Peyer's patch (tissue), 4 donors: ENCODE data around the gene SEMA5B. TPM values are rescaled to one million over a fixed set of nuclear protein-coding genes. Genes with fewer than 3 reads are reported as not detected.

ENCODE experiments used
- DNase-seq, 3 donors: peaks; one replicate each; pipeline ENCODE4 v3.0.0-alpha.2; 2017 to 2019
- H3K27ac ChIP-seq, 4 donors: fragments of 200-600 bp; sonication (generic); one replicate each; pipeline ENCODE4 v1.5.1; 2016 to 2019
- H3K27me3 ChIP-seq, 2 donors: fragments of 200-600 bp; sonication (generic); one replicate each; pipeline ENCODE4 v1.5.1; 2019
- H3K36me3 ChIP-seq, 3 donors: fragments of 200-600 bp; sonication (generic); one replicate each; pipeline ENCODE4 v1.5.1; 2016 to 2019
- H3K4me1 ChIP-seq, 4 donors: fragments of 200-600 bp; sonication (generic); one replicate each; pipeline ENCODE4 v1.5.1; 2016 to 2019
- H3K4me3 ChIP-seq, 4 donors: fragments of 200-600 bp; sonication (generic); 1 replicate in 3 of 4; 2 replicates in 1 of 4; pipeline ENCODE4 v1.5.1; 2016 to 2019; ENCODE audit warnings: mild to moderate bottlenecking in 1 of 4
- H3K9me3 ChIP-seq, 4 donors: fragments of 200-600 bp; sonication (generic); one replicate each; pipeline ENCODE4 v1.5.1; 2016 to 2019; ENCODE audit warnings: mild to moderate bottlenecking in 1 of 4
- POLR2A ChIP-seq, 2 donors: fragments of 450-650 bp; IDR thresholded peaks; one replicate each; pipeline ENCODE4 v1.5.1; 2017; ENCODE audit warnings: antibody characterized with exemption in 2 of 2, mild to moderate bottlenecking in 2 of 2, moderate library complexity in 2 of 2
- total RNA-seq, 4 donors: library from RNA; depleted of rRNA; stranded (reverse); fragments of >200 nt; gene quantifications; one replicate each; pipeline ENCODE4 v1.1.0, GENCODE V29; 2016
- TF ChIP-seq, protein P1 (sequence below), 6 experiments: fragments of 450-650 bp in 4 of 6; fragments of 200-600 bp in 2 of 6; sonication (generic) in 1 of 6; IDR thresholded peaks; one replicate each; pipeline ENCODE4 v1.5.1; 2017 to 2019; ENCODE audit warnings: antibody characterized with exemption in 6 of 6, mild to moderate bottlenecking in 3 of 6, moderate library complexity in 1 of 6

The SEMA5B gene
- total RNA-seq, 4 donors from 2014 or later = 0.54 to 6.8 (median 2.5) TPM; not detected in 1

DNA sequence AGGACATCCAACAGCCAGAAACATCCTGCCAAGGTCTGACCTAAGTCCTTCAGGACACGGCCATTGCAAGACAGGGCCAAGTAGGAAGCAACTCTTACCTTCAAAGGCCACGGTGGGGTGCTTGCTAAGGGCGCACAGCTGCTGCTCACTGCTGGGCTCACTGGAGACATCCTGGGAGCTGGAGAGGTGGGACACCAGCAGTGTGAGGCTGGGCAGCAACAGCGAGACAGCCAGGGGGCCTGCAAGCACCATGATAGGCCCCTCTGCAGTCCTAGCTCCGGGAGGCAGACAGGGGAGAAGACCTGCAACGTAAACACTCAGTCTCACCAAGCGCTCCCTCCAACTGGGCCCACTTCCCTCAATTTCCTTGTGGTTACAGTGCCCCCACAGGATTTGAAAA, 79.2 kb downstream of the SEMA5B start:
- Histone ChIP-seq H3K27me3 (no peaks in the 10 kb centered on the region), H3K9me3 (no peaks in the 10 kb centered on the region), H3K4me3 (no peak overlapping the region), H3K36me3 (no peaks in the 10 kb centered on the region), H3K4me1 (no peaks in the 10 kb centered on the region), H3K27ac (no peak overlapping the region)
- TF ChIP-seq, protein P1, sequence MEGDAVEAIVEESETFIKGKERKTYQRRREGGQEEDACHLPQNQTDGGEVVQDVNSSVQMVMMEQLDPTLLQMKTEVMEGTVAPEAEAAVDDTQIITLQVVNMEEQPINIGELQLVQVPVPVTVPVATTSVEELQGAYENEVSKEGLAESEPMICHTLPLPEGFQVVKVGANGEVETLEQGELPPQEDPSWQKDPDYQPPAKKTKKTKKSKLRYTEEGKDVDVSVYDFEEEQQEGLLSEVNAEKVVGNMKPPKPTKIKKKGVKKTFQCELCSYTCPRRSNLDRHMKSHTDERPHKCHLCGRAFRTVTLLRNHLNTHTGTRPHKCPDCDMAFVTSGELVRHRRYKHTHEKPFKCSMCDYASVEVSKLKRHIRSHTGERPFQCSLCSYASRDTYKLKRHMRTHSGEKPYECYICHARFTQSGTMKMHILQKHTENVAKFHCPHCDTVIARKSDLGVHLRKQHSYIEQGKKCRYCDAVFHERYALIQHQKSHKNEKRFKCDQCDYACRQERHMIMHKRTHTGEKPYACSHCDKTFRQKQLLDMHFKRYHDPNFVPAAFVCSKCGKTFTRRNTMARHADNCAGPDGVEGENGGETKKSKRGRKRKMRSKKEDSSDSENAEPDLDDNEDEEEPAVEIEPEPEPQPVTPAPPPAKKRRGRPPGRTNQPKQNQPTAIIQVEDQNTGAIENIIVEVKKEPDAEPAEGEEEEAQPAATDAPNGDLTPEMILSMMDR (IDR thresholded peaks at IDR 0.05) = no peak
- TF ChIP-seq POLR2A (IDR thresholded peaks at IDR 0.05) = no peak
- DNase-seq = no peak

DNA sequence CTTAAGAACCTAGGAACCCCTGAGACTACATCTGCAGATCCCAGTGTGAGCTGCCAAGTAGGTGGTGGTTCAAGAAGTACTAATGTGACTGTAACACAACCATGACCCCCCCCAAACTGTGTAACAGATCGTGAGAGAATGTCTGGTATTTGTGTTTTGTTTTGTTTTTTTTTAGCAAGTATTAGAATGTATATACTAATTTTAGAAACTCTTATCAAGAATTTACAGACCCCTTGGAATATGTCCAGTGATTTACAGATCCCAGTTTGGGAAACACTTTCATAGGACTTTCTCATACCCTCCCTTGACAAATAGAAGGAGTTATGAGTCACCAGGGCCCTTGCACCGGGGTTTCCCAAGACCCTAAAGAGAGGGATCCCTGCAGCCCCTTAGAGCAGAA, 79.8 kb downstream of the SEMA5B start:
- no peak overlapping the region for H3K27ac ChIP-seq
- H3K27me3 ChIP-seq = no peaks in the 10 kb centered on the region
- TF ChIP-seq, protein P1 (IDR thresholded peaks at IDR 0.05) = no peak
- no peak for TF ChIP-seq POLR2A (IDR thresholded peaks at IDR 0.05)
- no peak for DNase-seq
- peaks cover 0 to 3% (median 0%) of the 10 kb centered on the region in 4 donors for H3K4me1 ChIP-seq
- H3K4me3 ChIP-seq = no peak overlapping the region
- no peaks in the 10 kb centered on the region for H3K36me3 ChIP-seq
- no peaks in the 10 kb centered on the region for H3K9me3 ChIP-seq

DNA sequence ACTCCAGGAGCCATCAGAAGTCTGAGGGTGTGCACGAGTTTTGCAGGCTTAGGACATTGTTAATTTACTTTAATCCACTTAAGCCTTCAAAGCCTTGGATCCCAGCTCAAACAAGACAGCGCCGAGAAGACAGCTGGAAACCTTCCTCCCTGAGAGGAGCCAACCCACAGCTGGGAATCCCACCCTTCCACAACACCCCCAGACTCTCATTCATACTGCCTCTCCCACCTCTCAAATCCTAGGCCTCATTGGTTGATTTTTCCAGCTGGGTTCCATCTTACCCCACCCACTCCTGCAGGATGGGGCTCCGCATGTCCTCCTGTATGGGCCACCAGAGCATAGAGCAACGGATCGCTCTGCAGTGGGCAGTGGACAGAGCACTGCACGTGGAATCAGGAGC, 80.4 kb downstream of the SEMA5B start:
- no peak for DNase-seq
- Histone ChIP-seq H3K36me3 (no peaks in the 10 kb centered on the region), H3K9me3 (no peaks in the 10 kb centered on the region), H3K27ac (no peak overlapping the region), H3K27me3 (no peaks in the 10 kb centered on the region), H3K4me3 (no peak overlapping the region), H3K4me1 (peaks cover 0 to 4% (median 0%) of the 10 kb centered on the region in 4 donors)
- TF ChIP-seq POLR2A (IDR thresholded peaks at IDR 0.05) = no peak
- TF ChIP-seq, protein P1 (IDR thresholded peaks at IDR 0.05) = no peak

DNA sequence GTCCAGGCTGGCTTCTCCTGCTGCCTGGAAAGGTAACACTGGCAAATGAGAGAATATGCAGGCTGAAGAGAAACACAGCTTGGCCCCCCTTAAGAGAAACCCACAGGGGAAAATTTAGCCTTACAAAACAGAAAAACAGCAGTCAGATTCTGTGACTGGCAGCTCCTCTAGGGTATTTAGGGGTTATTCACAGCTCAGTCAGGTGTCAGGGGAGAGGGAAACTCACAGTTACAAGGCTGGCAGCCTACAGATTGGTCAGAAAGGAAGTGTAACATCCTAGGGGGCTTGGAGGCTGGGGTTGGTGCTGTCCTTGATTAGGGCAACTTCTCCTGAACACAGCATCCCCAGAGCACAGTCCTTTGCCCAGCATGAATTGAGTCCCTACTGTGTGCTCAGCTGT, 81.4 kb downstream of the SEMA5B start:
- Histone ChIP-seq H3K9me3 (no peaks in the 10 kb centered on the region), H3K4me1 (peaks cover 0 to 5% (median 0%) of the 10 kb centered on the region in 4 donors), H3K36me3 (no peaks in the 10 kb centered on the region), H3K27ac (no peak overlapping the region), H3K27me3 (no peaks in the 10 kb centered on the region), H3K4me3 (no peak overlapping the region)
- TF ChIP-seq, protein P1 (IDR thresholded peaks at IDR 0.05) = no peak
- no peak for TF ChIP-seq POLR2A (IDR thresholded peaks at IDR 0.05)
- DNase-seq = no peak

DNA sequence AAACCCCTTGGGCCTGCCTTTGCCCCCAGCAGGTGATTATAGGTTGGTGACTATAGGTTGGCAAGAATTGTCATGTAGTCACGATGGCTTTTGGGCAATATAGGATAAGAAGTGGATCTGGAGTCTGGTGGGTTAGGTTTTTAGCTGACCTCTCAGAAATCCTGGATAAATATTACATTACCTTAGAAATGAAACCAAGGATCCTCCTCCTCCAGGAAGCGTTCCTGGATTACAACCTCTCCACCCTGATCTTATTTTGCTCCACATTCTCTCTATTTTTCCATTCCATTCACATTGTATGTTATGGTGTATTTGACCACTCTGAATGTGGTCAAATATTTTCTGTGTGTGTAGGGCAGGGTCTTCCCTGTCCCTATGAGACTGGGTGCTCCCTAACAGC, 82.3 kb downstream of the SEMA5B start:
- DNase-seq = no peak
- Histone ChIP-seq H3K36me3 (no peaks in the 10 kb centered on the region), H3K4me1 (peaks cover 0 to 9% (median 0%) of the 10 kb centered on the region in 4 donors), H3K27me3 (no peaks in the 10 kb centered on the region), H3K27ac (no peak overlapping the region), H3K4me3 (no peak overlapping the region), H3K9me3 (no peaks in the 10 kb centered on the region)
- TF ChIP-seq POLR2A (IDR thresholded peaks at IDR 0.05) = no peak
- TF ChIP-seq, protein P1 (IDR thresholded peaks at IDR 0.05) = no peak

DNA sequence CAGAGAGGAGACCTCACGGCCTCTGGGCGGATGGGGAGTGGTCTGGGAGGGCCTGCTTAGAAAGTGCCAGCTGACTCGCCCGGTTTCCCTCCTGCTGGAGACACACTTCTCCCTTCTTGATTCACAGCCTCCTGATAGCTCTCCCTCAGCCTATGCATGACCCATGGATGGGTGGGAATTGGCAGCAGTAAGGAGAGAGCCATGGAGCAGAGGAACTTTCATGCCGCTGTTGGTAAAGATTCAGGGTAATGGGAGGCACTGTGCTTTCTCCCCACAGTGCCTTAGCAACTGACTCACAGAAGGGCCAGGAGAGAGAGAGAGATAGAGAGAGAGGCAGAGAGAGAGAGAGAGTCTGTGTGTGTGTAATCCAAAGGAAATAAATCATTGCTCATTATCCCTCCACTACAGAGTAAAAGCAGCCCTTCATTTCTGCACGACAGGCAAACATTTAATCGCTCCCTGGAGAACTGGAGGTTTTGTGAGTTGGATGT, 82.8 kb downstream of the SEMA5B start:
- TF ChIP-seq POLR2A (IDR thresholded peaks at IDR 0.05) = no peak
- TF ChIP-seq, protein P1 (IDR thresholded peaks at IDR 0.05) = no peak
- peaks cover 0 to 9% (median 0%) of the 10 kb centered on the region in 4 donors for H3K4me1 ChIP-seq
- no peak for DNase-seq
- no peak overlapping the region for H3K4me3 ChIP-seq
- no peaks in the 10 kb centered on the region for H3K36me3 ChIP-seq
- H3K27ac ChIP-seq = no peak overlapping the region
- H3K9me3 ChIP-seq = no peaks in the 10 kb centered on the region
- H3K27me3 ChIP-seq = no peaks in the 10 kb centered on the region
